Measurements from ENCODE around the gene TAL2.

TAL2 gene

GRCh38 chr9:105711867-105712266 is 49.6 kb downstream of the TAL2 start:
- no peak for DNase-seq

- DNase-seq, result no peak
Measured at GRCh38 chr9:105712297-105712696, 50.0 kb downstream of the TAL2 start.

Data from stimulated activated naive CD4-positive, alpha-beta T cell treated with Interleukin-2 at 50 U/mL for 16 hours (primary cell).